Stimulated activated naive CD4-positive, alpha-beta T cell treated with Interleukin-2 at 50 U/mL for 16 hours (primary cell): ENCODE measurements around the gene SGSM1.
"Not testable (repeated sequence)": the region's sequence is repeated elsewhere in the genome, so short reads cannot be mapped to it uniquely, and the experiment has no call there.

Source experiments
- DNase-seq: peaks from one replicate; lab custom pipeline; 2025; lab: John Stamatoyannopoulos, UW

The SGSM1 gene

DNA sequence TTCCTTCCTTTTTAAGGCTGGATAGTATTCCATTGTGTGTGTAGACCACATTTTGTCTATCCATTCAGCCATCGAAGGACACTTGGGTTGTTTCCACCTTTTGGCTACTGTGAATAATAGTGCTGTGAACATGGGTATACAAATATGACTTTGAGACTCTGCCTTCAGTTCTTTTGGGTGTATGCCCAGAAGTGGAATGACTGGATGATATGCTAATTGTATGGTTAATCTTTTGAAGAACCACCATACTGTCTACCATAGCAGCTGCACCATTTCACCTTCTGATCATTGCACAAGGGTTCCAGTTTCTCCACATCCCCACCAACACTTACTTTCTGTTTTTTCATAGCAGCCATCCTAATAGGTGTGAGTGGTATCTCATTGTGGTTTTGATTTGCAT lies 30.3 kb downstream of the SGSM1 start:
- no peak for DNase-seq

DNA sequence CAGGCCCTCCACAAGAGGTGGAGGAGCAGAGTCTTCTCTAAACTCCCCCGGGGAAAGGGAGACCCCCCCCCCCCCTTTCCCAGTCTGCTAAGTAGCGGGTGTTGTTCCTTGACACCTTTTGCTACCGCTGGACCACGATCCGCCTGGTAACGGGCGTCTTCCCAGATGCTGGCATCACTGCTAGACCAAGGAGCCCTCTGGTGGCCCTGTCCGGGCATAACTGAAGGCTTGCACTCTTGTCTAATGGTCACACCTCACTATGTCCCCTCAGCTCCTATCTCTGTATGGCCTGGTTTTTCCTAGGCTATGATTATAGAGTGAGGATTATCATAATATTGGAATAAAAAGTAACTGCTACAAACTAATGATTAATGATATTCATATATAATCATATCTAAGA lies 31.5 kb downstream of the SGSM1 start:
- DNase-seq: not testable (repeated sequence)

DNA sequence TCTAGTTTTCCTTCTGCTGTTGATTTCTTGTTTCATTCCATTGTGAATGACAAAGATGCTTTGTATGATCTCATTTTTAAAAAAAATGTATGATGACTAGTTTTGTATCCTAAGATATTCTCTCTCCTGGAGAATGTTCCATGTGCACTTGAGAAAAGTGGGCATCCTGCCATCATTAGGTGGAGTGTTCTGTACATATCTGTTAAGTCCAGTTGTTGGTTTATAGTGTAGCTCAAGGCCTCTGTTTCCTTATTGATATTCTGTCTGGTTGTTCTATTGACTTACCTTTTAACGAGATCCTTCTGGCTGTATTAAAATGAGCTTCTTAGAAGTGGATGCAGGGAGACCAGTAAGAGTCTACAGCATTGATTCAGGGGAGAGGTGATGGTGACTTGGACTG lies 35.2 kb downstream of the SGSM1 start:
- DNase-seq: no peak

DNA sequence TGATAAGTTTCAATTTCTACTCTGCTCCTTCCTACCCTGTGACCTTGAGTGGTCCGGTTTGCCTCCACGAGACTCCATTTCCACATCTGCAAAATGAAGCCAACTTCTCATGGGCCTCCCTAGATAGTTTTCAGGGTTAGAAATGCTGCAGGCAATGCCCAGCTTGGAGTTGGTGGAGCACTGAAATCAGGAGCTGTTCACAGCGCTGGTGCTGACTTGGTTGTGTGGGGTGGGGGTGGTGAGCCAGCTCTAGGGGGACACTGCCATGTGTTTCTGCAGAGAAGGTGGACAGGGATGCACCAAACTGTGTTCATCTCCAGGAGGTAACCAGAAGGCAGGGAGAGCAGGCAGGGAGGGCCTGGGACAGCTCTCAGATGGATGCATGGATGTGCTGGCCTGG lies 37.0 kb downstream of the SGSM1 start:
- no peak for DNase-seq

GRCh38 chr22:24845041-24845898 lies 39.3 kb downstream of the SGSM1 start:
- no peak for DNase-seq

- no peak for DNase-seq
Observed at GRCh38 chr22:24847490-24847889, 41.5 kb downstream of the SGSM1 start.

DNA sequence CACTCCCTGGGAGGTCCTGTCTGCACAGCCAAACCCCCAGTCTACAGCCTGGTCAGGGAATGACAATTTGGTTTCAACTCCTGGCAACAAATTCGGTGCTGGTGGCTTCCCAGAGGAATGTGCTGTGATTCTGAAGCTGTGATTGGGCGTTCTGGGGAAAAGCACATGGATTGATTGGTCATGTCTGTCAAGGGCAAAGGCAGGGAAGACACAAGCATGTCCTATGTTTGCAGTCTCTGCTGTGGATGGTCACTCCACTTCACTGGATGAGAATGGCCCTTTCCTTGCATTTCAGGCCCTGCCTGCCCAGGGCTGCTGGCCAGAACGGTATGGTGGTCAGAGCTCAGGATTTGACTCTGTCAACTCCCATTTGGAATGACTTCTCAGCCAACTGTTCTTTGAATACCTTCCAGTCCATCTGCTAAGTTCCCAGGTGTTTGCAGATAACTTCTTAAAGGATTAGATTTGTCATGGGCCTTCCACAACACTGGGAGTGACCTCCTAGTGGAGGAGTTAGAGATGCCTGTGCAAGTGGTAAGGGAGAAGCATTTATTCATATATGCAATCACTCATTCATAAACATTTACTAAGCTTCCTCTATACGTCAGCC lies 42.7 kb downstream of the SGSM1 start:
- no peak for DNase-seq

GRCh38 chr22:24855794-24856193 lies 49.8 kb downstream of the SGSM1 start:
- no peak for DNase-seq

DNA sequence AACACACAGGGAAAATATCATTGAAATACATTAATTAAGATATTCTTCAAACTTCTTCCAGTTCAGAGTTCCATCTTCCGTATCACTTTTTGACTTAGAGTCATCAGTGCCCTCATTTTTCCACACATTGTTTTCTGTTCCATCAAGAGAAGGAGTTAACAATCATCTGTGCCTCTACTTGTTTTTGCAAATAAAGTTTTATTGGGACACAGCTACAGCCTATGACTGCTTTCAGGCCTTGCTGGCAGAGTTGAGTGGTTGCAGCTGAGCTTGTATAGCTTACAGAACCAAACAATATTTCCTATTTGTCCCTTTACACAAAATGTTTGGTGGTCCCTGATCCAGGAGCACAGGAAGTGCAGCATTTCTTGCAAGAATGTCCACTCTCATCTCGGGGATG lies 51.6 kb downstream of the SGSM1 start:
- no peak for DNase-seq

DNA sequence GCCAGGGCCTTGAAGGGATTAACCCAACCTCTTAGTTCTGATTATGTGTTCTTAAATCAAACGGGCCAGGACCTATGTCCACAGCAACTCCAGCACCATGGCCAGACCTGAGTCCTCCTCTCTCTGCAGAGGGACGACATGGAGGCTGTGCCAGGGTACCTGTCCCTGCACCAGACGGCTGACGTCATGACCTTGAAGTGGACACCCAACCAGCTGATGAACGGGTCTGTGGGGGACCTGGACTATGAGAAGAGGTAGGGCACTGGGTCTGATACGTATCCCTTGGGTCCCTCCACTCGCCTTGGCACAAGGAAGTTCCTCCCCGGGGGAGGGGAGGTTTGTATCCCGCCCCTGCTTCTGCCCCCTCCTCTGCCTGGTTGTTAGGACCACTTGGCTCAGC lies 53.6 kb downstream of the SGSM1 start:
- no peak for DNase-seq

DNA sequence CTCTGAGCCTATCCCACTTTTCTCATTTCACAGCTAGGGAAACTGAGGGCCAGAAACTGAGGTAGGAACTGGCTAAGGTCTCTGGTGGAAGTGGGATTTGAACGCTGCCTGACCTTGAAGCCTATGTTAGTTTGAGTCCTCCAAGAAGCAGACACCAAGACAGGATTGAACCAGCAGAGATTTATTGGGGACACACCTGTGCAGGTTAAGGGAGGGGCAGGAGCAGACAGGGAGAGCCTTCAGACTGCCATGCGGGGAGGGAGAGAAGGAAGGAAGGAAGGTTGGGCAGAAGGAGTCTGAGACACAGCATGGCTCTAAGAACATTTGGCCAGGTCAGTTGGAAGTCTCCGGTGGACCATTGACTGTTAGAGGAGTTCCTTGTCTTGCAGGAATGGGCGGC lies 59.5 kb downstream of the SGSM1 start:
- no peak for DNase-seq

DNA sequence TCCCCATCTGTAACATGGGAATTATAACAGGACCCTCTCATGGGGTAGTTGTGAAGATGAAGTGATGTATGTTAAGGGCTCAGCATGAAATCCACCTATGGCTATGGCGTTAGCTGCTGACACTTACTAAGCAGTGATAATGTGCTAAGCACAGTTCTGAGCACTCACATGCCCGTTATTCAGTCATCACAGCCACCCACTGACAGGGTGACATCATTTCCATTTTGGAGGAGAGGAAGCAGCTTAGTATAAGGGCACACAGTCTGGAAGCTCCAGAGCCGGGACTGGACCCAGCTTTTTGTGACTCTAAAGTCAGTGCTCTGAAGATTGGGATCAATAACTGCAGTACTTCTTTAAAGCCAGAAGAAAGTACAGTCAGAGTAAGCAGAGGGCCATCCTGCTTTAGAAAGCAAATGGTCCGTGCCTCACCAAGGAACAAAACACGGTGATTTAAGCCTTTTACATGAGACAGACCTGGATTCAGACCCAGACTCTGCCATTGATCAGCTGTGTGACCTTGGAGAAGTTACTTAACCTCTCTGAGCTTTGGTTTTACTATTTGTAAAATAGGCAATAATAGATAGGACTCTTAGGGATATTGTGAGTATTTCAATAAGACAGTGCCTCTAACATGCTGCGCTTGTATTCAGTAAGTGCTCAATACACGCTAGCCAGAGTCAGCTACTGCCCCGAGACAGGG lies 61.5 kb downstream of the SGSM1 start:
- DNase-seq: no peak

GRCh38 chr22:24868979-24869378 lies 63.0 kb downstream of the SGSM1 start:
- DNase-seq: no peak

- no peak for DNase-seq
Observed at GRCh38 chr22:24871611-24872205, 65.7 kb downstream of the SGSM1 start.

GRCh38 chr22:24873226-24873625 lies 67.2 kb downstream of the SGSM1 start:
- no peak for DNase-seq

DNA sequence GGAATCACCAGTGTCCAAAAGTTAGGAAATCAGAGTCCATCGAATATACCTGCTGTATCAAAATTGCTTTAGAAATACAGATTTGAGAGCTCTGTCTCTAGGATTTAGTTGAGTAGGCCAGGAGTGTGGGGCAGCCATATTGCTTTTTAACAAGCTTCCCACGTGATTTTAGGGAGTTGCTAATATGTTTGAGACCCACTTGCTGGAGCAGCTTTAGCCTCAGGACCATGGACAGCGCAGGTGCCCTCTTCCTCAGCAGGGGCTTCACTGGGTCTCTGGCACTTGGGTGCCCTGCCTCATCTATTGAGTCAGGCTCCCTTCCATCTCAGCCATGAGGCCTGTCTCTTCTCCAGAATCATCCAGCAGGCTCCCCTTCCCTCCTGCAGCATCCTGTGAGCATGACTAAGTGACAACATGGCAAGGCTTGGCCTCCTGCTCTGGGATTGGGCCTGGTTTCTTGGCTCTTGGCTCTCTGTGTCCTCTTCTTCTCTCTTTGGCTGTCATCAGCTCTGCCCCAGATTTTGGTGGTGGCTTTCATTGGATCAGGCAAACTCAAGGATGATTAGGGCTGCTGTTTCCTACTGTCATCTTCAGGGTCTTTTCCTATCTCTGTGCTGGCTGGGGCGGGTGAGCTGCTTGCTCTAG lies 70.0 kb downstream of the SGSM1 start:
- DNase-seq: no peak

DNA sequence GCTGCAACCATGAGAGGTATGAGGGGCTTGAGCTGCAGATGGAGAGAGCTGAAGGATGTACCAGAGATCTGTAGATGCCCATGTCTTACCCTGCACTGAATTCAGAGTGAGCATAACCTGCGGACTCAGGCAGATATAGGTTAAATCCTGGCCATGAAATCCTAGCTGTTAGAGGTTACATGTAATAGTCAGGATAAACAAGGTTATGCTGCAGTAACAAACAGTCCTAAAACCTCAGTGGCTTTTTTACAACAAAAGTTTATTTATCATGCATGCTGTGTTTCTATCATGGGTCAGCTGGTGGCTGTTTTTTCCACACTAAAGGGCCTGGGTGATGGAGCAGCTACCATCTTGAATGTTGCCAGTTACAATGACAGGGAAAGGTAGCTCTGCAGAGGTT lies 70.7 kb downstream of the SGSM1 start:
- DNase-seq: no peak

DNA sequence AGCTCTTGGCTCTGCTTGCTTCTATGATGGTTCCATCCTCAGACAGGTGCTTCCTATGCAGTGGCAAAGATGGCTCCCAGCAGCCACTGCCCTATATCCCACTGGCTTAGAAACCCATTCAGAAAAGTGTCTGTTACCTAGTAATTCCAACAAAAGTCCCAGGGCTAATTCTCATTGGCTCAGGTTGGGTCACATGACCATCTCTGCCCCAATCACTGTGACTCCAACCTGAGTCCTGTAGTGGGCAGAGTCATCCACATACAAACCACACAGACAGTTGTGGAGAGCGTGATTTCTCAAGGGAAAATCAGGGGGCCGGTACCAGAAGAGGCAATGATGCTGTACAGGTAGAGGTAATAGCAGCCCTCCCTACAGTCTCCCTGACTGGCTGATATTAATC lies 73.0 kb downstream of the SGSM1 start:
- no peak for DNase-seq

- no peak for DNase-seq
Observed at GRCh38 chr22:24883432-24883831, 77.4 kb downstream of the SGSM1 start.

GRCh38 chr22:24887260-24887659 lies 81.2 kb downstream of the SGSM1 start:
- DNase-seq: no peak

- DNase-seq: no peak
Observed at GRCh38 chr22:24893341-24894070, 87.5 kb downstream of the SGSM1 start.
